ENCODE results near the gene ANKRD36C. TPM values are rescaled to one million over a fixed set of nuclear protein-coding genes. Genes with fewer than 3 reads are reported as not detected.
"Not testable (repeated sequence)": the region's sequence is repeated elsewhere in the genome, so short reads cannot be mapped to it uniquely, and the experiment has no call there.

The ANKRD36C gene
- total and polyA plus RNA-seq, 4 donors: 17.6 to 144 (median 69.1) TPM

DNA sequence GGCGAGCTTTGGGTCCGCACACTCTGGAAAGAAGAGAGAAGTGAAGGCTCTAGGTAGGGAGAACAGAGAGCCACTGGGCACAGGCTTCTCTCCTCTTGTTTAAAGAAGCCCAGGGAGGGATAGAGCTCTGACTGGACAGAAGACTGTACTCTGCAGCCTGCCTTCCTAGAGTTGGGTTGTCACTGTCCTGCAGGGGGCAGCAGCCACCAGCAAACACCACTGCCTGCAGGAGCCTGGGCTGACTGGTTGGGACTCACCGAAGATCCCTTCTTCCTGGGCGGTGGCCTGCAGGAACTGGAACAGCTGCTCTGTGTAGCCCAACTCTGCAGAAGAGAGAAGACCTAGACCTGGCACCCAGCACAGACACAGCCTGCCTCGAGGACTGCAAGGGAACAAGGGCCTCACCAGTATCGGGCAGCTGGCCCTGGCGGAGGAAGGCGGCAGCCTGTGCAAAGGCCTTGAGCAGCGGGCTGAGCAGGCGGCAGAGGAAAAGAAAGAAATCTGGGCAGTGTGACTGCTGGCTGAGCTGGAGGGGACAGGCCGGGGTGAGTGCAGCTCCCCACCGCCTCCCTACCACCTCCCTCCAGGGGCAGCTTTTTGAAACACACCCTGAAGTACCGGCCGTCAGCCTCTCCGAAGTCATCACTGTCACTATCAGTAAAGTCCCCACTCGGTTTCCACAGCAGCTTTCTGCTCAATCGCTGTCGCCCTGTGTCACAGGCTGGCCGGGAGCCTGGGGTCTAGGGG, 31.2 kb upstream of the ANKRD36C start:
- DNase-seq (ENCODE audit: low read depth in 4 of 6, low spot score in 6 of 6): peak; percentile 15 to 93 (median 62)
- H3K9me3 ChIP-seq (ENCODE audit: control insufficient read depth, insufficient read depth, low read length); H3K27me3 ChIP-seq (ENCODE audit: control insufficient read depth, insufficient read depth, low read length); H3K4me1 ChIP-seq (ENCODE audit: control insufficient read depth, insufficient read depth, low read length); H3K27ac ChIP-seq (ENCODE audit: low read depth, low read length); H3K4me3 ChIP-seq (ENCODE audit: low read depth, low read length); H3K36me3 ChIP-seq (ENCODE audit: control insufficient read depth, insufficient read depth, low read length): not testable (repeated sequence)
- 59% methylated on average over 9 of the region's 19 CpGs for WGBS (ENCODE audit: insufficient coverage)

DNA sequence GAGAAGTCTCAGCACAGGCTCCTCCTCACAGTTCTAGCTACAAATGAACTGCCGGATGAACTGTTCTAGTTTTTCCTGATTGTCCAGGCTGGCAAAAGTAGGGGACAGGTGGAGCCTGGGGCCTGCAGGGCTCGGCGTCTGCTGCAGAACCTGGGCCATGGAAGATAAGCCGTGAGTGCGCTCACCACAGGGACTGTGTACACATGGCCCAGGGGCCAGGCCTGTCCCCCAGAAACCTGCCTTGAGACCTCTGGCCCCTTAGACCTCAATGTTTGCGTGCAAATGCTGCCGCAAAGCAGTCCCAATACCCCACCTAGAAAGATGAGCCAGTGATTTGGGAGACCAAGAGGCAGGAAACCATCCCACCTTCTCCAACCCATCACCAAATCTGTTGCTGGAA, 30.5 kb upstream of the ANKRD36C start:
- not testable (repeated sequence) for H3K27me3 ChIP-seq (ENCODE audit: control insufficient read depth, insufficient read depth, low read length); H3K4me3 ChIP-seq (ENCODE audit: low read depth, low read length); H3K4me1 ChIP-seq (ENCODE audit: control insufficient read depth, insufficient read depth, low read length); H3K36me3 ChIP-seq (ENCODE audit: control insufficient read depth, insufficient read depth, low read length); H3K9me3 ChIP-seq (ENCODE audit: control insufficient read depth, insufficient read depth, low read length); DNase-seq (ENCODE audit: low read depth in 4 of 6, low spot score in 6 of 6); H3K27ac ChIP-seq (ENCODE audit: low read depth, low read length)
- 85% methylated on average over 5 of the region's 7 CpGs for WGBS (ENCODE audit: insufficient coverage)

DNA sequence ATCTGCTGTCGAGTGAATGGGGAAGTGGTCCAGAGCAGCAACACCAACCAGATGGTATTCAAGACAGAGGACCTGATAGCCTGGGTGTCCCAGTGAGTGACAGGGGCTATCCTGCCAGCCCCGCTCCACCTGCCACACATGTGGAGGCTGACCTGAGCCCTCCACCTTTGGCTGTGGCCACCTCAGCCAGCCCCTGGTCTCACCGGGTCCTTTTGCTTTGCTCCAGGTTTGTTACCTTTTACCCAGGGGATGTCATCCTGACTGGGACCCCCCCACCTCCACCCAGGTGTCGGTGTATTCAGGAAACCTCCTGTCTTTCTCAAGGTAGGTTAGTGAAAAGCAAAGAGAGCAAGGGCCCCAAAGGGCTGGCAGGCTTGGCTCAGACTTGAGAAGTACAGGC, 29.5 kb upstream of the ANKRD36C start:
- H3K36me3 ChIP-seq (ENCODE audit: control insufficient read depth, insufficient read depth, low read length); DNase-seq (ENCODE audit: low read depth in 4 of 6, low spot score in 6 of 6); H3K4me3 ChIP-seq (ENCODE audit: low read depth, low read length); H3K27ac ChIP-seq (ENCODE audit: low read depth, low read length); H3K4me1 ChIP-seq (ENCODE audit: control insufficient read depth, insufficient read depth, low read length); H3K9me3 ChIP-seq (ENCODE audit: control insufficient read depth, insufficient read depth, low read length); H3K27me3 ChIP-seq (ENCODE audit: control insufficient read depth, insufficient read depth, low read length): not testable (repeated sequence)
- WGBS (ENCODE audit: insufficient coverage): 100% methylated on average over 2 of the region's 4 CpGs

DNA sequence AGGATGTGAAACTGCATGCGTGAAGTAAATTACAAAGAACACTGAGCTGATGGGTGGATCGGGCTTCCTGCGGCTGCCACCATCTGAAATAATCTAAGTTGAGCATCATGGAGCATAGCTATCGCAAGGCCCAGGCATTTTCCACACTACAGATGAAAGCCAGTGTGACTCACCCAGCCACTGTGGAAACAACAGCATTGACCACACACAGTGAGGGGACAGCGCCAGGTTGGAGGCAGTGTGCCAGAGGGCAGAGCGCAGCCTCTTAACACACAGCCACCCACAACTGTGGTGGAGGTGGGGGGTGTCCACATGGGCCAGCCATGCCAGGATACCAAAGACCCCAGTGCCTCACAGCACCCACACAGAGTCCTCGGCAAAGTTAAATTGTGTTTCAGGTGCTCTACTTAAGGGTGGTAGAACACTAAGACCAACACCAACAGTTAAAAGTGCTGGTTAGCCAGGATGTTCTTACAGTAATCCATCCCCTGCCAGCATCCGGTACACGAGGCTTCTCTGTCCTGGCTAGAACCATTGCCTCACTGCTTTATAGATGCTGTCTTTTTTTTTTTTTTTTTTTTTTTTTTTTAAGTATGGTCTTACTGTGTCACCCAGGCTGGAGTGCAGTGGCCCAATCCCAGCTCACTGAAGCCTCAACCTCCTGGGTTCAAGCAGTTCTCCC, 28.4 kb upstream of the ANKRD36C start:
- DNase-seq (ENCODE audit: low read depth in 4 of 6, low spot score in 6 of 6); H3K4me3 ChIP-seq (ENCODE audit: low read depth, low read length); H3K4me1 ChIP-seq (ENCODE audit: control insufficient read depth, insufficient read depth, low read length); H3K27me3 ChIP-seq (ENCODE audit: control insufficient read depth, insufficient read depth, low read length); H3K27ac ChIP-seq (ENCODE audit: low read depth, low read length); H3K36me3 ChIP-seq (ENCODE audit: control insufficient read depth, insufficient read depth, low read length); H3K9me3 ChIP-seq (ENCODE audit: control insufficient read depth, insufficient read depth, low read length): not testable (repeated sequence)
- WGBS (ENCODE audit: insufficient coverage): no CpG with 5 or more reads among the region's 9 CpGs

DNA sequence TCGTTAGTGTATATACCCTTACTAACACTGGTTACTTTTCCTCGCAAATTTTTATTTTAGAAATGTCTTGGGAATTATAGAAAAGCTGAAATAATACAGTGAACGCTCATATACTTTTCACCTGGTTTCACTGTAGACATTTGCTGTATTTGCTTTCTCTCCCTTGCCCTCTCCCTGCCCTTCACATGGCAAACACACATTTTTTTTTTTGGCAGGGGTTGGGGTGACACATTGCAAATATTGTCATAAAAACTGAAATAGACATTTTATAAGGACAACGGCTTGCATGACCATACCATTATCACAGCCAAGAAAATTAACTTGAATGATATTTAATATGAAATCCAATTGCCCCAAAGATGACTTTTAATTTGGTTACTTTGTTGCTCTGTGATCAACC, 24.7 kb upstream of the ANKRD36C start:
- H3K27me3 ChIP-seq (ENCODE audit: control insufficient read depth, insufficient read depth, low read length); H3K4me1 ChIP-seq (ENCODE audit: control insufficient read depth, insufficient read depth, low read length); H3K36me3 ChIP-seq (ENCODE audit: control insufficient read depth, insufficient read depth, low read length); H3K9me3 ChIP-seq (ENCODE audit: control insufficient read depth, insufficient read depth, low read length); H3K27ac ChIP-seq (ENCODE audit: low read depth, low read length); DNase-seq (ENCODE audit: low read depth in 4 of 6, low spot score in 6 of 6); H3K4me3 ChIP-seq (ENCODE audit: low read depth, low read length): not testable (repeated sequence)
- WGBS (ENCODE audit: insufficient coverage): no CpG with 5 or more reads among the region's 4 CpGs

DNA sequence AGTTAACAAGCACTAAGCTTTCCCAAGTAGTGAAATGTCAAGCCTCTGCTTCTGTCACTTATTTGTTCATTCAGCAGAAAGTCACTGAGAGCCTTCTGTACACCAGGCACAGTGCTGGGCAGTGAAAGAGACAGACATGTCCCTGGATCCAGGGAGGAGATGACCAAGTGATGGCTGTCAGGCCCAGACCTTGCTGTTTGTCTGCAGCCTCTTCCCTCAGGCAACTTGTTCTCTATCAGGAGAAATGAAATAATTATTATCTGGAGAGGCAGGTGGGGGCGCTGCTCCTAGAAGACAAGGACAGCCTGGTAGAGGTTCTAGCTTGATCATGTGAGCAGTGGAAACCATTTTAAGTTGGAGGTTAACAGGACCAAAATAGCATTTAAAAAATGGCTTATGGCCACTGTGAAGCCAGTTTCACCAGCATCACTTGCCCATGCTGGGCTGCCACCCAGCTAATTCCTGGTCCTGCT, 21.2 kb upstream of the ANKRD36C start:
- not testable (repeated sequence) for H3K27ac ChIP-seq (ENCODE audit: low read depth, low read length); DNase-seq (ENCODE audit: low read depth in 4 of 6, low spot score in 6 of 6); H3K27me3 ChIP-seq (ENCODE audit: control insufficient read depth, insufficient read depth, low read length); H3K4me3 ChIP-seq (ENCODE audit: low read depth, low read length); H3K36me3 ChIP-seq (ENCODE audit: control insufficient read depth, insufficient read depth, low read length); H3K9me3 ChIP-seq (ENCODE audit: control insufficient read depth, insufficient read depth, low read length)
- no CpG with 5 or more reads among the region's 1 CpG for WGBS (ENCODE audit: insufficient coverage)
- peaks cover 11% of the 10 kb centered on the region for H3K4me1 ChIP-seq (ENCODE audit: control insufficient read depth, insufficient read depth, low read length)

DNA sequence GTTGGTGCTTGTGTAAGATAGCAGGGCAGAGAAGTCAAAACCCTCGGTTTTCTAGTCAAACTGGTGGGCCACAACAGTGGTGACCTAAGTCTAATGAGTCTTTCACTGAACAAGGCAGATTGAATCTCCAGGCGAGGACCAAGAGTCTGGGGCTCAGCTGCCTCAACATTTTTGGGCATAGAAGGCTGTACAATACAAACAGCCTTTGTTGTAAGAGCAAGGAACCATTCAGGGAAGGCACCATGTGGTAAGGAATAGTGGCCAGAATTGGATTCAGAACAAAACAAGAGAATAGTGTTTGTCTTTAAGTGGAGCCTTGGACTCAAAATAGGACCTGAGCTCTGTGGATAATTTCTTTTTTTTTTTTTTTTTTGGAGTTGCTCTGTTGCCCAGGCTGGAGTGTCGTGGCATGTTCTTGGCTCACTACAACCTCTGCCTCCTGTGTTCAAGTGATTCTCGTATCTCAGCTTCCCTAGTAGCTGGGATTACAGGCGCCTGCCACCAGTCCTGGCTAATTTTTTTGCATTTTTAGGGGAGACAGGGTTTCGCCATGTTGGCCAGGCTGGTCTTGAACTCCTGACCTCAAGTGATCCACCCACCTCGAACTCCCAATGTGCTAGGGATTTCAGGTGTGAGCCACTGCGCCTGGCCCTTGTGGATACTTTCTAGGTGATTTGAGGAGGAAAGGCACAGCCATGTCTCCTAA, 20.6 kb upstream of the ANKRD36C start:
- peaks cover 11% of the 10 kb centered on the region for H3K4me1 ChIP-seq (ENCODE audit: control insufficient read depth, insufficient read depth, low read length)
- H3K36me3 ChIP-seq (ENCODE audit: control insufficient read depth, insufficient read depth, low read length); H3K27ac ChIP-seq (ENCODE audit: low read depth, low read length); H3K9me3 ChIP-seq (ENCODE audit: control insufficient read depth, insufficient read depth, low read length); H3K4me3 ChIP-seq (ENCODE audit: low read depth, low read length); H3K27me3 ChIP-seq (ENCODE audit: control insufficient read depth, insufficient read depth, low read length): not testable (repeated sequence)
- DNase-seq (ENCODE audit: low read depth in 4 of 6, low spot score in 6 of 6): peak in 1 of 6 donors; percentile 46
- WGBS (ENCODE audit: insufficient coverage): 59% methylated on average over 7 of the region's 8 CpGs

DNA sequence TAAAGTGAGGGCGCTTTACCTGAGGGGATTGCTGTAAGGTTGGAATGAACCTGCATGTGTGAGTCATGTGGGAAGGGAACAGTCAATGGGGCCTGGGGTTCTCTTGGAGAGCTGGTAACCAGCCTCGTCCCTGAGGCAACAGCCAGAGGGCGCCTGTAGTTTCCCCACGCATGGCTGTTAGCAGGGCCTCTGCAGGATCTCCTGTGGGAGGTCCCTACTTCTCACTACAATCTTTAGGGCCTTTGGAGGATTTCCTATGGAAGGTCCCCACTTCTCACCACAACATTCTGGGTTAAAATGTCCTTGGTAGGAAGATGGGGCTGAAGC, 19.5 kb upstream of the ANKRD36C start:
- peaks cover 11% of the 10 kb centered on the region for H3K4me1 ChIP-seq (ENCODE audit: control insufficient read depth, insufficient read depth, low read length)
- 29% methylated on average over 1 of the region's 4 CpGs for WGBS (ENCODE audit: insufficient coverage)
- H3K36me3 ChIP-seq (ENCODE audit: control insufficient read depth, insufficient read depth, low read length); H3K27me3 ChIP-seq (ENCODE audit: control insufficient read depth, insufficient read depth, low read length); H3K27ac ChIP-seq (ENCODE audit: low read depth, low read length); H3K4me3 ChIP-seq (ENCODE audit: low read depth, low read length); H3K9me3 ChIP-seq (ENCODE audit: control insufficient read depth, insufficient read depth, low read length): not testable (repeated sequence)
- peak in 1 of 6 donors; percentile 5 for DNase-seq (ENCODE audit: low read depth in 4 of 6, low spot score in 6 of 6)

DNA sequence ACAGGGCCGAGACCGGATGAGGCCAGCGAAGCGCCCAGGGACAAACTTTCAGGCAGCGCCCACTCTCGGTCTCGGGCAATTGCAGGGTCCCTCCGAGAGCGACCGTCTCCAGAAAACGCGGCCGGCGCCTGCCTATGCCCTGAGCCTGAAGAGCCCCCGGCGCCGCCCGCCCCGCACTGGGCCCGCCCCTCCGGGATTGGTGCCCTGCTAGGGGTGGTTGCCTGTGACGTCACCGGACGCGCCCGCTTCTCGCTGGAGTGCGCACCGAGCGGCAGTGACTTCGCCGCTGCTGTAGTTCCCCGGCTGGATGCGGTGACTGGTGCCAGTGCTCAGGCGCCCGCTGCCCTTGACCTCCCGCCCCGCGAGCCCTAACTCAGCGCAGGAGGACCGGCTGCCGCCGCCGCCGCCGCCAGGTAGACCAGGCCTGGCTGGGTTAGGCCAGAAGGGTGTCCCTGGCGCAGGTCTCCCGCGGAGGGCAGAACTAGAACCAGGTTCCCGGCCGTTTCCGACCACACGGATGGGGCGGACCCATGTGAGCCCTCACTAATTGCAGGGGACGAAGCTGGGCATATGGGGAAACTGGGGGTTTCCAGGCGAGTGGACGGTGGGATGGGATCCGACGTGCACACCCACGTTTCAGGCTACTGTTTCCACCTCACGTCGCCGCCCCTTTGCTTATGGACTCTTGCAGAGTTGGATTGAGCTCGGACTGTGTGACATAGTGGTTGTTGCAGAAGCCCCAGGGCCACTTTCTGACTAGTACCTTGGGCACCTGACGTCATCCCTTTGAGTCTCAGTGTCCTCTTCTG, 18.9 kb upstream of the ANKRD36C start:
- H3K27me3 ChIP-seq (ENCODE audit: control insufficient read depth, insufficient read depth, low read length); H3K27ac ChIP-seq (ENCODE audit: low read depth, low read length); H3K9me3 ChIP-seq (ENCODE audit: control insufficient read depth, insufficient read depth, low read length); H3K36me3 ChIP-seq (ENCODE audit: control insufficient read depth, insufficient read depth, low read length): not testable (repeated sequence)
- Histone ChIP-seq H3K4me1 (ENCODE audit: control insufficient read depth, insufficient read depth, low read length) (peaks cover 11% of the 10 kb centered on the region), H3K4me3 (ENCODE audit: low read depth, low read length) (peak overlapping the region; percentile 45)
- WGBS (ENCODE audit: insufficient coverage): 2% methylated on average over 20 of the region's 65 CpGs
- DNase-seq (ENCODE audit: low read depth in 4 of 6, low spot score in 6 of 6): peak; percentile 35 to 97 (median 80)

All from spinal cord (tissue), 10 donors.